GM21786 (cell line): ENCODE measurements around the gene ASB2.

Source experiments
- ATAC-seq: cut with Tn5 transposase; IDR thresholded peaks from one replicate; pipeline ENCODE4 v1.9.1; 2021; ENCODE audit not compliant: unreplicated experiment

Gene ASB2, protein sequence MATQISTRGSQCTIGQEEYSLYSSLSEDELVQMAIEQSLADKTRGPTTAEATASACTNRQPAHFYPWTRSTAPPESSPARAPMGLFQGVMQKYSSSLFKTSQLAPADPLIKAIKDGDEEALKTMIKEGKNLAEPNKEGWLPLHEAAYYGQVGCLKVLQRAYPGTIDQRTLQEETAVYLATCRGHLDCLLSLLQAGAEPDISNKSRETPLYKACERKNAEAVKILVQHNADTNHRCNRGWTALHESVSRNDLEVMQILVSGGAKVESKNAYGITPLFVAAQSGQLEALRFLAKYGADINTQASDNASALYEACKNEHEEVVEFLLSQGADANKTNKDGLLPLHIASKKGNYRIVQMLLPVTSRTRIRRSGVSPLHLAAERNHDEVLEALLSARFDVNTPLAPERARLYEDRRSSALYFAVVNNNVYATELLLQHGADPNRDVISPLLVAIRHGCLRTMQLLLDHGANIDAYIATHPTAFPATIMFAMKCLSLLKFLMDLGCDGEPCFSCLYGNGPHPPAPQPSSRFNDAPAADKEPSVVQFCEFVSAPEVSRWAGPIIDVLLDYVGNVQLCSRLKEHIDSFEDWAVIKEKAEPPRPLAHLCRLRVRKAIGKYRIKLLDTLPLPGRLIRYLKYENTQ

DNA sequence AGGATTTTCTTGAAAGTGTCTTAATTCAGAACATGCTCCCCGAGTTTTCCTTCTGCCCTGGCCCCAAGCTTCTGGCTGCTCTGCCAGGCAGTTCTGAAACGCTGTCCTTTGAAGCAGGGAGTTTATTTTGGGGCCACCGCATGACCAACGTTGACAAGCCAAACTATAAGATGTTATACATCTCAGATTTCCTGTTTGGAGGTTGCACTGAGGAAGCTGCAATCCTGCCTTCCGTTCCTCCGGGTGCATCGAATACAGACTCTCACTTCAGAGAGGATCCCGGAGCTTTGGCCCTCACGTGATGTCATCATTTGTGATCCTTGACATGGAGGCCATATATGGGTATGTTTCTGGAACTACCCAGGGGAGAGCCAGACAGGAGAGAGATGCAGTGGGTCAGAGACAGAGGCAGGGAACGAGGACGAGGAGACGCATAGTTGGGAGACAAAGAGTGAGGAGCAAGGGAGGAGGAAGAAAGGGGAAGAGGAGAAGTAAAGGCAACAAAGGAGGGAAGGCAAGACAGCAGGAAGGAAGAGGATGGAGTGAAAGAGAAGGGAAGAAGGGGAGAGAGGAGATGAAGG is at the start of gene ASB2:
Gene ASB2, minus strand, starts transcription at position 94 of the 581 bp plus-strand sequence. CDS start 12,031 bp downstream, outside the sequence.
- peak; percentile 8 for ATAC-seq

DNA sequence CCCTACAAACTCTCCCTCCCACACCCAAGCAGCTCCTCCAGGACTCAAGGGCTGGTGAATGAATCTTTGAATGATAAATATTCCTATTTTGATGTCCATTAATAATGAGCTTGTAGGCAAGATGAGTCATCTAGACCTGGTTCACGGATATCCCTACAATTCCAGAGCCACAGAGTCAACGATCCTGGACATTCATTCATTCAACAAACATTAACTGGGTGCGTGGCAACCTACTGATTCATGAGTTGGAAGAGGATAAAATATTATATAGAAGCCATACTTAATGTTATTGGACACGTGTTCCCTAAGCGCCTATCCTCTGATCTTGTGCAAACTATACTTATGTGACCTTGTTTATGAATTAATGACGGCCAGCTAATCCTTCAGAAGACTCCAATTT is 49.4 kb upstream of the ASB2 start:
- ATAC-seq = no peak

DNA sequence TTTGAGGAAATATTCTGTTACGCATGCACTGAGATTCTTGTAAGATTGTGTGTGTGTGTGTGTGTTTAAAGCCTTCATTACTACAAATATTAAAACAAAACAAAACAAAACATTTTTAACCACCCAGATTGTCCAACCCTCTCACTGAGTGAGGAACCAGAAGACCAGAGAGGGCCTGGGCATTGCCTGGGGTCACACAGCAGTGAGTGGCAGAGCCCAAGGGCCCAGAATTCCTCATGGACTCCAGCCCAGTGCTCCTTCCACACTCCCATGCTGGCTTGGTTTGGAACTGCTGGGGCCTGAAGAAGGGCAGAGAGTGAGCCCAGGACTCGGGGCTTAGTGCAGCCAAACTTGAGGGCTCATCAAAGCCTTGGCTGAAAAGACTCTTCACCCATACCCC is 48.2 kb upstream of the ASB2 start:
- ATAC-seq = no peak

DNA sequence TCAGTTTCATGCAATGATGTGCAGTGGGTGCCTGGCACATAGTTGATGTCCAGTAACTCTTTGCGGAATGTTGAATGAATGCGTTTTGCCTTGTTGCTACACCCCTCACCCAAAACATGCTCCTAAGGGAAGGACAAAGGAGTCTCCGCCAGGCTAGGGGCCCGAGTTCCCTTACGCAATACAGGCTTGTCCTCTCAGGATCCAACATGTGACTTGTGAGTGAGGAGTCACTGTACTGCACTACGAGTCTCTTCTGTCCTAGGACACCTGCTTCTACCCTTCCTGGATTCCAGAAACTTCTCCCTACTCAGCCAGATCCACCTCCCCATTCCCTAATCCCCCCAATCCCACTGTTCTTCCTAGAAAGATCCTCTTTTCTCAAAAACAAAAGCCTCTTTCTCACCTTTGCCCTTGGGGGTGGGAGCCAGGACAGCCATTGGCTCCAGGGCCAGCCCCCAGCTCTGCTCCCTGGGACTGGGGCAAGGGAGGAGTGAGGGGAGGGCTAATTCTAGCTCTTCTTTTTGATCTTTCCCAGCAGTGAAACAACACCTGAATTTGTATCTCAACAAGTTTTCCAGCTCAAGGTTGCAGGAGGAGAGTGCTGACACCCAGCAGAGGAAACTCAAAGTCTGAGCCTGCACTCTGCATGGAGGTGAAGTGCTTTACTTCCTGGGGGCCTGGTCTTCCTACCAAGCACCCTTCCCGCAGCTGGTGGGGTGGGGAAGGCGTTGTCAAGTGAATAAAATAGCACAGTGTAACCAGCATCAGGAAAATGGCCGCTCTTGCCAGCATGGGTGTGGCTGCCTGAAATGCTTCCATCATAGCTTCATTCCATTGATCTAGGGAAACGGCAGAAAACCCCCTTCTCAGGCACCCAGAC is 46.4 kb upstream of the ASB2 start:
- no peak for ATAC-seq

DNA sequence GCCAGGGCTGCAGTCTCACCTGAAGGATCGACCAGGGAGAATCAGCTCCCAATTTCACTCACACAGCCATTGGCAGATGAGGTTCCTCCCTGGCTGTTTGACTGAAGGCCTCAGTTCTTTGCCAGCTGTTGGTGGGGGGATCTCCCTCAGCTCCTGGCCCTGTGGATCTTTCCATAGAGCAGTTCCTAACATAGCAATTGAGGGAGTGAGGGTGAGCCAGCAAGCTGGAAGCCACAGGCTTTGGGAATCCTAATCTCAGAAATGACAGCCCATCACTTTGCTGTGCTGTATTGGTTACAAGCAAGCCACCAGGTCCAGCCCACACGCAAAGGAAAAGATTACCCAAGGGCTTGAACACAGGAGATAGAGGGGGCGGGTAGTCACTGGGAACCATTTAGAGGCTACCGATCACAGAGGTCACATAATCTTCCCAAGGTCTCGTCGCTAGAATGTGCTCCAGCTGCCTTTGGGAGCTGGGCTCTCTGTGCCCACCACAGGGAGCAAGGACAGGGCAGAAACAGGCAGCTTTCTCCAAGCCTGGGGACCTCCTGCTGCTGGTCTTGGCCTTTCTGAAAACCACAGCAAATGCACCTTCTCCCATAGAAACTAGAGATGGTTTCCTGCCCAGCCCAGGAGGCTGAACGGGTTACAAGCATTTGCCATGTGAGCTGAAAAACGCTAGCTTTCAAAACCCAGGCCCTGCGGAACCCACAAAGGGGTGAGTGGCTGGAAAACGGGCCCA is 45.2 kb upstream of the ASB2 start:
- no peak for ATAC-seq

DNA sequence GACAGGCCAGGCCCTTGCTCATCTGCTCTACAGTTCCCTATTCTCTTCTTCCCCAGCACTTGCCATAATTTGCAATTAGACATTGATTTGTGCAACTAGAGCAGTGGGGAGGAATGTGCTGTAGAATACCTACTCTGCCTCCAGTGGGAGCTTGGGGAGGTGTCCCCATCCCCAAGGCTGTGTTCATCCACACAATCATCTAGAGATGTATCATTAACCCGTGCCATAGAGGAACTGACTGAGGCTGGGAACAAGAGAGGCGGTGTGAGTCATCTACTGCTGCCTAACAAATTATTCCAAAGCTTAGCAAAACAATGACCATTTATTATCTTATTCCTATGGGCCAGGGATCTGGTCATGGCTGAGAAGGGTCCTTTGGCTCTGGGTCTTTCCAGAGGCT is 44.6 kb upstream of the ASB2 start:
- ATAC-seq = no peak

DNA sequence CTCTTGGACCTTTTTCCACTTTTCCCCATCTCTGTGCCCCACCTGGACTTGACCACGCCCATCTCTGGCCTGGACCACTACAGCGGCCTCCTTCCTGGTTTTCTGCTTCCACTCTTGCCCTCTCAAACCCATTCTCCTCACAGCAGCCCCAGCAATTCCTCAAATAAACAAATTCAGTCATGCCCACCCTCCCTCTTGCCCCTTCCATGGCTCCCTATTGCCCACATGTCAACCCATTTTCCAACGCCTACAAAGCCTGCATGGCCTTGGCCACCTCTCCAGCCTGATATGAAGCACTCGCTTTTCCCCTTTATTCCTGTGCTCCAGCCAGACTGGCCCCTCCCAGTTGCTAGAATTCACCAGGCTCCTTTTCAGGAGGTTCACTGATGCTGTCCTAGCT is 43.9 kb upstream of the ASB2 start:
- ATAC-seq = no peak

DNA sequence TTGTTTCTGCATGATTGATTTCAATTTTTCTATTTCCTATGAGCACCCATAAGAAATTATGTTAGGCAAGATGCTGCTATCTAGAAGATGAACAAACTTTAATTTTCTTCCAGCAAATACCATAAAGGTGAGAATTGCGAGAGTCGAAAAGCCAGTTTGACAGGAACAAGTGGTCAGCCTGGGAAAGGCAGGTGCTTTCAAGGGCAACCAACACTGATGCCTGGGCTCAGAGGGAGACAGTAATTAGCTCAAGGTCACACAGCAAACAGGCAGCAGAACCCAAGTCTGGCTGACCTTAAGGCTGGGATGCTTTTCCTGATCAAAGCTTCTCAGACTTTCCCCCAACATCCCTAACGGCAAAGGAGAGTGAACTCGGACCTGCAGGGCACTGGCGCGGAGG is 43.0 kb upstream of the ASB2 start:
- ATAC-seq = no peak

DNA sequence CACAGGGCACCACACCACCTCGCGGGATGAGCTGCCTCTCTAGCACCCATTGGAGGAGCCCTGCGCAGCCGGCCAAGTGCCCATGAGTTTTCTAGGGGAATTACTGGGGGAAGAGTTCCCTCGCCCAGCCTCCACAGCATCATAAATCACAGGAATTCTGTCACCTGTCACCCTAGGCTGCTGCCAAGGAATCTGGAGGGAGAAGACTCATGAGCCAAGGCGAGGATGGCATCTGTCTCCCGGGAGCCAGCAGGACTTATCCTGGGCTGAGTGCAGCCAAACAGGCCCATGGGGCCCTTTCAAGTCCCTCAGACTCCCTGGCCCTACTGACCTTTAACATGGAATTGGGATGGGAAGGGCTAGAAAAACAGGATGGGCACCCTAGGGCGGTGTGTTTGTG is 41.9 kb upstream of the ASB2 start:
- ATAC-seq = no peak

DNA sequence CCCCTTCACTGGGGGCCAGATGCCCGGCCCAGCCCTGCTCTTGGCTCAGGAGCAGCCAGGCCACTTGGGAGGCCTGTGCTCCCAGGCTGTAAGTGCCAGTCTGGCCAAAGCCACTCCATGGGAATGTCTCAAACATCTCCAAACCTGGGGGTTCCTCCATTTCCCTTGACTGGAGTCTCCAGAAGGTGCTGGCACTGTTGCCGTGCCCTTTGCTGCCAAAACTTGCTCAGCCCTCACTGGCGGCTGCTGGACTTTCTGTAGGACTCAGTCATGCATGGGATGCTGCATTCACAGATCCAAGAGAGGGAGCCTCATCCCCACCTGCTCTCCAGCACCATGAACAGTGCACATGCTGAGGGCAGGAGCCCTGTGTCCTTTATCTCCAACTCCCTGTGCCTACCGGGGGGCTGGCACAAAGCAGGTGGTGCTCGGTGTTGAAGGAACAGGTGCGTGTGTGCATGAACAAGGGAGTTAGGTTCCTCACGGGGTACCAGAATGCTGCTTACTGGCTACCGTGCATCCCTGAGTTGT is 40.1 kb upstream of the ASB2 start:
- no peak for ATAC-seq

DNA sequence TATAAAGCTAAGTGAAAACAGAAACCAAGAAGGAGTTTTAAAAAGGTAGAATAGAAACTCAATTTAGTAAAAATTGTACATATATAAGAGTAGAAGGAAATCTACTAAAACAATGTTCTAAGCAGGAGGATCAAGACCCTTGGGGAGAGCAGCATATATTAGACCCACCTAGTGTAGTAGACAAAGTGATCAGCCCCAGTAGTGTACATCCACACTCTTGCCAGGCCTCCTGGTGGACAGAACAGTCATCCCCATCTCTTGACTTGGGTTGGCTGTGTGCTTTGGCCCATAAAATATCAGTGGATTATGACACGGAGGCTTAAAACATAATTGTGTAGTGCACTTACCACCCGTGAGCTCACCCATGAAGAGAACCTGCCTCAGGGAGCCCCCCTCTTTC is 38.9 kb upstream of the ASB2 start:
- ATAC-seq = no peak

DNA sequence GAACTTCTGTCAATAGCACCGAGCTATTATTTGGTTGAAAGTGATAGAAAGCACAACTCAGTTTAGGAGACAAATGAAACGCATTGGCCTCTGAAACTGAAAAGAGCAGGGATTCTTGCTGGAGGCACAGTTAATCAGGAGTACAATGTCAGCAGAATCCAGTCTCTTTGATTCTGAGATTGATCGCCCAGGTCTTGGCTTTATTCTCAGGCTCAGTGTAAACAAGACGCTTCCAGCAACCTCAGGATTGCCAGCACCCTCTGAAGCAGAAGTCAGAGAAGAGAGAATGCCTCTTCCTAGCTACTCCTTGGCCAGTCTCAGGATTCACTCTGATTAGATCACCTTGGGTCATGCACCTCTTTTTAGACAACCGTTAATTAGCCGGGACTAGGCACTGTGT is 38.0 kb upstream of the ASB2 start:
- ATAC-seq = no peak

DNA sequence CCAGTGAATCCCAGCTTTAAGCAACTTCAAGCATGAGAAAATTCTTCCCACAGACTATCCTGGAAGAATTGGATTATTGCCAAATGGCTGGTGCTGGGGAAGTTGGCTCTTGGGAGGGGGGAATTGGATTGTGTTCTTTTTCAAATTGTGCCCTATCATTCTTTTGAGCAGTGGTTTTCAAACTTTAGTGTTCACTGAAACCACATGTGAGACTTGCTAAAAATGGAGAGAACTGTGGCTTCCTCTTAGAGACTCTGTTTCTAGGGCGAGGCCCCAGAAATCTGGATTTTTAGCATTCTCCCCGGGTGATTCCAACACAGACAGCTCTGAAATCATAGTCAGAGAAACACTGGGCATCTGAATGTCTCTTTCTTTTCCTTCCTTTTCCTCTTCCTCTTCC is 35.4 kb upstream of the ASB2 start:
- ATAC-seq = no peak

DNA sequence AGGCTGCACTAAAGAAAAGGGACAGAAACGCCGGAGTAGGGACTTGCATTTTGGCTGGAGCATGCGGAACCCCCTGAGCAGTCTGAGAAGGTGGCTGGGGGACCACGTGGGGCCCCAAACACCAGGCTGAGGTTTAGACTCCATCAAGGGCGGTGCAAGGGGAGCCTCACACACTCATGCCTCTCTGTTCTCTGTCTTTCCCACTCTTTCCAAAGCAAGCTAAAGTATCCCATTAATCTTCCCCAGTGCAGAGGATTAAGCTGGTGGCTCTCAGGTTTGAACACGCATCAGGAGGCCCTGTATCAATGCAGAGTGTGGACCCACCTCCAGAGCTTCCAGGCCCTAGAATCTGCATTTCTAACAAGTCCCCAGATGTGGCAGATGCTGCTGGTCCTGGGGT is 34.3 kb upstream of the ASB2 start:
- no peak for ATAC-seq

DNA sequence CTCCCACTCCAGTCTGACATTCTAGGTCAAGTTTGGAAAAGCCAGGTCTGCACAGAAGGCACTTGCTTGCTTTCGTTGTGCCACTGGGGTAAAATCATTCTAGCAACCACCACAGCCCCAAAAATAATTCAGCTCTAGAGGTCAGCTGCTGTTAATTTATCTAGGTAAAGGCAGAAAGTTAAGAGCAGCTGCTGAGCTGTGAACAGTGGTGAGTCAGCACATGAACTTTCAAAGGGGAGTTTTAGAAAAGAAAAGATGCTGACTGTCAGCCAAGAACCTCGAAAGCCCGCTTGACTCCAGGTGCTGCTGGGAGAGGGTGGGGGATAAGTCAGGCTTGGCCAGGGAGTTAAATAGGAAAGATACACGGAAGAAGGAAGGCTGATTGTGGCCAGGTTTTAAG is 33.4 kb upstream of the ASB2 start:
- ATAC-seq = peak; percentile 78

DNA sequence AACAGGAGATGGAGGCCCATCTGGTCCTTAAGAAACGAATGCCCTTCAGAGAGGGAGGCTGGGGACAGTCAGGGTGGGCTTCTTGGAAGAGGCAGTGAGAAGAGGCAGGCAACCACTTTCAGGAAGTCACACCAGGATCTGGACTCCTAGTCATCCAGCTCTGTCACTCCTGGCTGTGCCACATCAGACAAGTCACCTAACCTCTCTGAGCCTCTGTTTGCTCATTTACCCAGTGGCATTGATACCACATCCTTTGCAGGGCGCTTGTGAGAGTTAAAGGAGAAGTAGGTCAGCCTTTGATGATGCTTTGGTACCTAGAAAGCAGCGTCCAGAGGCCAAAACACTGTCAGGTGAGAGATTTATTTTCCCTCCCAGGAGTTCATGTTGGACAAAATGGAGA is 31.9 kb upstream of the ASB2 start:
- ATAC-seq = no peak

DNA sequence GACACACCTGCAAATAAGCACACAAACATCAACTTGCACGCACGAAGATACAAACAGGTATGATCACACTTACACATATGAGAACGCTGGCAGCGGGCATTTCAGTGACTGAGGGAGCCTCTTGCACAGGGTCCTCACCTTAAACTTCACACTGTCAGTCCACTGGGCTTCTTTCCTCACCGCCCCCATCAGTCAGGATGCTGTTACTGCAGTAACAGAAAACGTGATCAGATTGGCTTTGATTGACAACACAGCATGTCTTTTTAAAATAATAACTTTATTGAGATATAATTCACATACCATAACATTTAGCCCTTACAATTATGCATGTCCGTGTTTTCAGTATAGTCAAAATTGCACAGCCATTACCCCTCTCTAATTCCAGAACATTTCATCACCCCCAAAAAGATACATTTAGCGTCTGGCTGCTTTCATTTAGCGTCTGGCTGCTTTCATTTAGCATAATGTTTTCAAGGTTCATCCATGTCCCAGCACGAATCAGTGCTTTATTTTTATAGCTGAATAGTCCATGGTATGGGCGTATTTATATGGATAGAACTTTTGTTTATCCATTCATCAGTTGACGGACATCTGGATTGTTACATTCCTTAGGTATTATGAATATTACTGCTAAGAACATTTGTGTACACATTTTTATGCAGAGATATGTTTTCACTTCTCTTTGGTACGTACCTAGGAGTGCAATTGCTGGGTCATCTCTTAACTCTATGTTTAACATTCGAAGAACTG is 29.1 kb upstream of the ASB2 start:
- ATAC-seq = no peak

DNA sequence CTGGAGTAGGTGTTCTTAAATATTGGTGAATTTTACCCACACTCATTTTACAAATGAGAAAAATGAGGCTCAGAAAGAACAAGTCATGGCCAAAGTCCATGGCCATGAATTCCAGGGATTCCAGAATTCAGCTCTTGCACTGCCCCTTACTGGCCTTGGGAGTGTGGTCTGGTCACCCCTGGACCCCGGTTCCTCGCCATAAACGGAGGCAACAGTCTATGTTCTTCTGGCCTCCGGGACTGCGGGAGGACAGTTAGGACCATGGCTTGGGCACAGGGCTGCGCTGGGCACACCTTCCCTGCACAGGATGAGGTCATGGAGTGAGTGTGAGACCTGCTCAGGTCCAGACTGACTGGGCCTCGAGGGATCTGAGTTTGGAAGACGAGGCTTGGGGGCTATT is 27.6 kb upstream of the ASB2 start:
- ATAC-seq = no peak

DNA sequence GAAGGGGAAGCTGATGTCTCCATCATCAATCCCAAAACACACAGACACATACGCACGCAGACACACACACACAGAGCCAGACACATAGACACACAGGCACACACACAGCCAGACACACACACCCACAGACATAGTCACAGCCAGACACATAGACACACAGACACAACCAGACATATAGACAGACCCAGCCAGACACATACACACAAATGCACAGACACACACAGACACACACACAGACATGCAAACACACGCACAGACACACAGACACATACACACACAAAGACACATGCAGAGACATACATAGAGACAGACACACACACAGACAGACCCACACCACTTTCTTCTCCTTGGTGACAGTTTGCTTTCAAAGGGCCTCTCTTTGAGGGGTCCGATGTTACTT is 27.0 kb upstream of the ASB2 start:
- no peak for ATAC-seq
